IPS-11a (cell line): Measurements from ENCODE around the gene SIK1.
"Not testable (repeated sequence)": the region's sequence is repeated elsewhere in the genome, so short reads cannot be mapped to it uniquely, and the experiment has no call there.

Experiments
- H3K4me3 ChIP-seq: one replicate; pipeline ENCODE4 v1.5.1; 2013; ENCODE audit warnings: low read depth, low read length, control low read depth

The SIK1 gene

GRCh38 chr21:43440835-43441727, 14.2 kb upstream of the SIK1 start:
- H3K4me3 ChIP-seq: not testable (repeated sequence)

DNA sequence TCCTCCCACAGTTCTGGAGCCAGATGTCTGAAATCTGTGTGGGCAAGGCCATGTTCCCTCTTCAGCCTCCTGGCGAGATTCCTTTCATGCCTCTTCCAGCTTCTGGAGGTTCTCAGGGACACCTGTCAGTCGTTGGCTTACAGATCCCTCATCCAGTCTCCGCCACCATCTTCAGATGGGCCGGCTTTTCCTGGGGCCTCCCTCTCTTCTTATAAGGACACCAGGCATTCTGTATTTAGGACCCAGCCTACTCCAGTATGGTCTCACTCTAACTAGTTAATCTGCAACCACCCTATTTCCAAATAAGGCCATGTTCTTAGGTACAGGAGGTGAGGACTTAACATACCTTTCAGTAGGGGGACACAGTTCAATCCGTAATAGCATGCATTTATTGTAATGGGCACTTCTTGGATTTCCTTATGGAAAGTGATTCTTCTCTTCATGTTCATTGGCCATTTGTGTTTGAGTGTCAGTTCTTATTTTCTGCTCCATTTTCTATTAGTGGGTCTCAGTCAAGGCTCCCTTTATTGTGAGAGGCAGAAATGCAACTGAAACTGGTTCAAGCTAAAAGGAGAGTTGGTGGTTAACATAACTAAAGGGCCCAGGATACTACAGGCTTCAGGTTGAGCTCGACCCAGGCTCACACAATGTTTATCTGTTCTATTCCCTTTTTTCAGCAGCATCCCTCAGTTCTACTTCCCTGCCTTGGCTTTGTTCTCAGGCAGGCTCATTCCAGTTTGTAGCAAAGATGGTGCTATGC, 12.6 kb upstream of the SIK1 start:
- H3K4me3 ChIP-seq: not testable (repeated sequence)

- not testable (repeated sequence) for H3K4me3 ChIP-seq
Measured at GRCh38 chr21:43436272-43436671, 9.3 kb upstream of the SIK1 start.

DNA sequence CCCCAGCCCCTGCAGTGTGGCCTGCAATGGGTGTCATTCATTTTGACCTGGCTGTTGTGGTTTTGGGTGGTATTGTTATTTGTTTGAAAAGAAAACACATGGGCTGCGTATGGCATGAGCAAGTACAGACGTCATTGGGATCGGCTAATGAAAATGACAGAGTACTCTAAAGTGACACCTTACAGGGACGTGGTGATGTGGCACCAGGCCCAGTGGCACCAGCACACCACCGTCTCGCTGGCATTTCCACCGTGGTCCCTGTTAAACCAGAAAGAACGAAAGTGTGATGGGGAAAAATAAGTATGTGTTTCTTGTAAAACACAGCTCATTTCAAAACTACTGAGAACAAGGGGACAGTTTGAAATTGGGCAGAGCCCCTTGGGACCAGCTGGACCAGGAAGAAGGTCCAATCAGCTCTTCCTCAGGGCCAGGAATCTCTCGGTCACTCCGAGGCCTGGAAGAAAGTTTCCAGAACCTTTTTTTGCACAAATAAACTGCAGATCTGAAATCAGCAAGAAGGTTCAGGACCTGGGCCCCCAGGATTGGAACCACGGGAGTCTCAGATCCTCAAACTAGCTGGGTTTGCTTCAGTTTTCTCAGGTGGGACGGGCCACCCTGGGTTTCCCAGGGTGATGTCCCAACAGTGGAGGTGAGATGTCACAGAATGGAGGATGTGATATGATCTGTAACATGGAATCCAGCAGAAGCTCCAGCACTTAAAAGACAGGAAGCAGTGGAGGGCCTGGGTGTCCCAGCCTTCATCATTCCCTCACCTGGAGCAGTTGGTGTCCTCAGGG, 6.6 kb upstream of the SIK1 start:
- not testable (repeated sequence) for H3K4me3 ChIP-seq

GRCh38 chr21:43430830-43431416, 4.0 kb upstream of the SIK1 start:
- not testable (repeated sequence) for H3K4me3 ChIP-seq

DNA sequence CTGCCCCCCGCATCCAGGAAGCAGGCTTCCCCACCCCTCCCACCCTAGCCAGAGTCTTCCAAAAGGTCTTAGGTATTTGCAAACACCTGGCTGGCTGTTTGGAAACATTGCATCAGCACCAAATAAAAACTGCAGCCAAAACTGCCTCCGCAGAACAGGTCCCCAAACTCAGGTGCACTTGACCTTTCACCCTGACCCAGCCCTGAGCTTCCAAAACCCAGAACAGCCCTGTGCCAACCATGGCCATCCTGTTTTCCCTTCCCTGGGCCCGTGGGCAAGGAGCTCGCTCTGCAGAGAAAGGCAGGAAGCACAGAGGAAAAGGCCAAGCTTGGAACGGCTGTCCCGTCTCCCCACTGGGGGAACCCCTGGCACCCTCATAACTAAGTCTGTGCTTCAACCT, 2.0 kb upstream of the SIK1 start:
- not testable (repeated sequence) for H3K4me3 ChIP-seq

- not testable (repeated sequence) for H3K4me3 ChIP-seq
Measured at GRCh38 chr21:43427242-43427559, 270 bp upstream of the SIK1 start.

- H3K4me3 ChIP-seq: not testable (repeated sequence)
Measured at GRCh38 chr21:43426004-43426403, 927 bp downstream of the SIK1 start.

GRCh38 chr21:43419475-43419874, 7.5 kb downstream of the SIK1 start:
- not testable (repeated sequence) for H3K4me3 ChIP-seq

DNA sequence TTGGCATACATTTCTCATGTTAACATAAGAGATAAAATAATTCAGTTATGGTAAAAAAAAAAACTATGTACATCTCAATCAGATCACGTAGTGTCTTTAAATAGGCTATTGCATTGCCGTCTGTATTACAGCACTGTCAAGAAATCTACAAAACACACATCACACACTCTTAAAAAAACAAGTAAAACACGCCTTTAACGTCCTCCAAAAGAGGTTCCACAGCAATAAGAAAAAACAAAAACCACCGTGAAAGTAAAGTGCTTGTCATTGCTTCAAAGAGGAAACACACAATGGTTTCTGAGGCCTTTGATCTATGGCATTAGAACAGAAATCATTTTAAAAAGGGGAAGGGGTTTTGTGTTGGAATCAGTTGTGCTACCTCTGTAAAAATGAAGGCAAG, 12.4 kb downstream of the SIK1 start:
- H3K4me3 ChIP-seq: not testable (repeated sequence)

GRCh38 chr21:43412020-43412788, 14.7 kb downstream of the SIK1 start:
- not testable (repeated sequence) for H3K4me3 ChIP-seq

- not testable (repeated sequence) for H3K4me3 ChIP-seq
Measured at GRCh38 chr21:43410456-43411068, 16.4 kb downstream of the SIK1 start.

- not testable (repeated sequence) for H3K4me3 ChIP-seq
Measured at GRCh38 chr21:43407139-43407538, 19.8 kb downstream of the SIK1 start.

GRCh38 chr21:43404450-43404849, 22.5 kb downstream of the SIK1 start:
- H3K4me3 ChIP-seq: not testable (repeated sequence)

GRCh38 chr21:43403651-43404430, 23.1 kb downstream of the SIK1 start:
- H3K4me3 ChIP-seq: not testable (repeated sequence)

GRCh38 chr21:43401125-43401524, 25.8 kb downstream of the SIK1 start:
- H3K4me3 ChIP-seq: not testable (repeated sequence)

DNA sequence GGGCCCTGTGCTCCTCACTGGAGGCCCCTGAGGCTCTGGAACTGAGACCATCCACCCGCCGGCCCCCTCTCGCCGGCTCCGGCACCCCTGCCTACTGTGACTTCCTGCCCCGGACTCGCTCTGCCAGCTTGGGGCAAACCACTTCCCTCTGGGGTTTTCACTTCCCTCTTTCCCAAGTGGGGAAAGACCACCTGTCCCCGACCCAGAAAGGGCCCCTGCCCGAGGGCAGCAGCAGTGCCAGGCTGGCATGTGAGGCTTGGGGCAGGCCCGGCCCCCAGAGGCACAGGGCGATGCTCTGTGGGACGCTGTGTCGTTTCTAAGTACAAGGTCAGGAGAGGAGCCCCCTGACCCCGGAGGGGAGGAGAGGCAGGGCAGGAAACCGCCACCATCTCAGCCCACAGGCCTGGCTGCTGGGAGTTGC, 27.3 kb downstream of the SIK1 start:
- H3K4me3 ChIP-seq: not testable (repeated sequence)

DNA sequence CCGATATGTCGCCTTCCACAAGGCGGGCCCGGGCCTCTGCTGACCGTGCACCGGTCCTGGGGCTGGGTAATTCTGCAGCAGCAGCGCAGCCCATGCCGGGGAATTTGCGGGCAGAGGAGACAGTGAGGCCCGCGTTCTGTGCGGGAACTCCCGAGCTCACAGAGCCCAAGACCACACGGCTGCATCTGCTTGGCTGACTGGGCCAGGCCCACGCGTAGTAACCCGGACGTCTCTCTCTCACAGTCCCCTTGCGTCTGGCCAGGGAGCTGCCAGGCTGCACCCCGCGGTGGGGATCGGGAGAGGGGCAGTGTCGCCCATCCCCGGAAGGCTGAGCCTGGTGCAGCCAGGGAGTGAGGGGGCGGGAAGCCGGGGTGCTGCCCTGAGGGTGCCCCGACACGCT, 27.8 kb downstream of the SIK1 start:
- not testable (repeated sequence) for H3K4me3 ChIP-seq

- not testable (repeated sequence) for H3K4me3 ChIP-seq
Measured at GRCh38 chr21:43398533-43398932, 28.4 kb downstream of the SIK1 start.
